NCI-H69 (cell line): Measurements from ENCODE around the gene CASP8AP2.
"Not testable (repeated sequence)": the region's sequence is repeated elsewhere in the genome, so short reads cannot be mapped to it uniquely, and the experiment has no call there.

Experiments
- DNase-seq: peaks from one replicate; lab custom pipeline; 2025; lab: John Stamatoyannopoulos, UW

The CASP8AP2 gene

DNA sequence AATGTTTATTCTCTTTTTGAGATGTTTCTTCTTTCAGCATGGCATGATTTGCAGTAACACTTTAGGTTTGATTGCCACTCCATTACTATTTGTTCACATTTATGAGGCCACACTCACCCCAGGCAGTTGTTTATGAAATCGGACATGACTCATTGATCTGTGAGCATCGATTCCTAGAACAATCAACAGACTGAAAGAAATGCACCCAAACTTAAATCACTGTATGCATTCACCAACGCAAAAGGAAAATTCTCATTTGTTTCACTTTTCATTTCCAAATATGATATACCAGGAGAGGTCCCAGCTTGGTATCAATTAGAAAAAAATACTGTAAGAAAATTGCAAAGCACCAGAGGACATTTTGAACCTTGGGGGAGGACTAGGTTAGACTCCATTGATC is 59.2 kb downstream of the CASP8AP2 start:
- DNase-seq, result no peak

DNA sequence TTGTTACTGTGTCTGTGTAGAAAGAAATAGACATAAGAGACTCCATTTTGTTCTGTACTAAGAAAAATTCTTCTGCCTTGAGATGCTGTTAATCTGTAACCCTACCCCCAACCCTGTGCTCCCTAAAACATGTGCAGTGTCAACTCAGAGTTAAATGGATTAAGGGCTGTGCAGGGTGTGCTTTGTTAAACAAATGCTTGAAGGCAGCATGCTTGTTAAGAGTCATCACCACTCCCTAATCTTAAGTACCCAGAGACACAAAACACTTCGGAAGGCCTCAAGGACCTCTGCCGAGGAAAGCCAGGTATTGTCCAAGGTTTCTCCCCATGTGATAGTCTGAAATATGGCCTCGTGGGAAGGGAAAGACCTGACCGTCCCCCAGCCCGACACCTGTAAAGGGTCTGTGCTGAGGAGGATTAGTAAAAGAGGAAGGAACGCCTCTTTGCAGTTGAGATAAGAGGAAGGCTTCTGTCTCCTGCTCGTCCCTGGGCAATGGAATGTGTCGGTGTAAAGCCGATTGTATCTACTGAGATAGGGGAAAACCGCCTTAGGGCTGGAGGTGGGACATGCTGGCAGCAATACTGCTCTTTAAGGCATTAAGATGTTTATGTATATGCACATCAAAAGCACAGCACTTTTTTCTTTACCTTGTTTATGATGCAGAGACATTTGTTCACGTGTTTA is 61.3 kb downstream of the CASP8AP2 start:
- DNase-seq, result not testable (repeated sequence)

DNA sequence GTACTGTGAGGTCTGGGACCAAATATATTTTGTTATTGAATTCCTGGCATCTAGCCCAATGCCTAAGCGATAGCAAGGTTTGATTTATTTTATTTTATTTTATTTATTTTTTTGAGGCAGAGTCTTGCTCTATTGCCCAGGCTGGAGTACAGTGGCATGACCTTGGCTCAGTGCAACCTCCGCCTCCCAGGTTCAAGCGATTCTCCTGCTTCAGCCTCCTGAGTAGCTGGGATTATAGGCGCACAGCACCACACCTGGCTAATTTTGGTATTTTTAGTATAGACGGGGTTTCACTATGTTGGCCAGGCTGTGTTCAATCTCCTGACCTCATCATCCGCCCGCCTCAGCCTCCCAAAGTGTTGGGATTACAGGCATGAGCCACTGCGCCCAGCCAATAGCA is 62.9 kb downstream of the CASP8AP2 start:
- not testable (repeated sequence) for DNase-seq

DNA sequence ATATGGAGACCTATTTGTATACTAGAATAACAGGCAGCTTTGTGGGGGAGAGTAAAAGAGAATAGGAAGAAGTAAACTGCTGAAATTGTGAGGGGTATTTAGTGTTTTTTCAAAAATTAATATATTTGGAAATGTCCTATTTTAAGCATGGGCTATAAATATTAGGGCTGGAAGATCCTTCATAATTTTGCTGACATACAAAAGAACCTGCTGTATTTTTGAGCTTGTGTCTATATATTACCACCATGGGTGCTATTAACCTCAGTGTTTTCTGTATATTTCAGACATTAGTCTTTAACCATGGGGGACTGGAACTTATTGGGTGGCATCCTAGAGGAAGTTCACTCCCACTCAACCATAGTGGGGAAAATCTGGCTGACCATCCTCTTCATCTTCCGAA is 64.5 kb downstream of the CASP8AP2 start, which contains the start of gene GJA10:
GJA10 (plus strand) TSS at position 301 of the 400 bp plus-strand sequence; CDS start at position 301, 0 bp downstream.
- no peak for DNase-seq

DNA sequence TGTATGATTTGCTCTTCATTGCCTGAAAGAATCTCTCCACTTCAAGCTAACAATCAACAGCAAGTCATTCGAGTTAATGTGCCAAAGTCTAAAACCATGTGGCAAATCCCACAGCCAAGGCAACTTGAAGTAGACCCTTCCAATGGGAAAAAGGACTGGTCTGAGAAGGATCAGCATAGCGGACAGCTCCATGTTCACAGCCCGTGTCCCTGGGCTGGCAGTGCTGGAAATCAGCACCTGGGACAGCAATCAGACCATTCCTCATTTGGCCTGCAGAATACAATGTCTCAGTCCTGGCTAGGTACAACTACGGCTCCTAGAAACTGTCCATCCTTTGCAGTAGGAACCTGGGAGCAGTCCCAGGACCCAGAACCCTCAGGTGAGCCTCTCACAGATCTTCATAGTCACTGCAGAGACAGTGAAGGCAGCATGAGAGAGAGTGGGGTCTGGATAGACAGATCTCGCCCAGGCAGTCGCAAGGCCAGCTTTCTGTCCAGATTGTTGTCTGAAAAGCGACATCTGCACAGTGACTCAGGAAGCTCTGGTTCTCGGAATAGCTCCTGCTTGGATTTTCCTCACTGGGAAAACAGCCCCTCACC is 65.7 kb downstream of the CASP8AP2 start:
- DNase-seq, result no peak

DNA sequence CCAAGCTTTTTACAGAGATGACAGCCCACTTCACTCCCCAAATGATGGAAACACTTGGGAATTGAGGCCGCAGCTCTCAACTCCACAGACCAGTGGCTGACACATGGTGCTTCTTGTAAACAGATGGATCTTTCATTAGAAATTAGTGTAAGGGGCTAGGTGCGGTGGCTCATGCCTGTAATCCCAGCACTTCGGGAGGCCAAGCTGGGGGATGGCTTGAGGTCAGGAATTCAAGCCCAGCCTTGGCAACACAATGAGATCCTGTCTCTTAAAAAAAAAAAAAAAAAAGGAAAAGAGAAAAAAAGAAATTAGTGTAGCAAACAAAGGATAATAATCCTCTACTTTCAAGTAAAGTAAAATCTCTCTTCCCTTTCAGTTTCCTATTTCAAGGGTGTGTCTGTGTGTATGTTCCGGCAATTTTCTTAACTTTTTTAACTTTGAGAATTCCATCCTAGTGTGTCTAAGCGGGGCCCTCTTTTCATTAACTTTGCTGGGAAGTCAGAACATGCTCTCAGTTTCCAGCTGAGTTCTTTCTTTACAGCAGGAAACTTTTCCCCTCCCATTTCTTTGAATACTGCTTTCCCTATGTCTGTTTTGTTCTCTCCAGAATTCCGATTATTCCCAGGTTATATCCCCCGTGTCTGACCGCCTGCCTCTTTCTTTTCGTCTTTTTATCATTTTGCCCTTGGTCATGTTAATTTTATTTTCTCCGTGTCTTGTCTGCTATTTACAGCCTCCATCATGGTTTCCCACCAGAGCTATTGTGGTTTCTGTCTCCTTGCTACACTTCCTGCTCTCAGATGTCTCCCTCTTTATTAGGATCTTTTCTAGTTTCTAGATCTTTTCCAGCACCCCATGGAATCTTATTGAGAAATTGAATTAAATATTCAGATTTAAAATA is 80.6 kb downstream of the CASP8AP2 start:
- DNase-seq, result not testable (repeated sequence)

DNA sequence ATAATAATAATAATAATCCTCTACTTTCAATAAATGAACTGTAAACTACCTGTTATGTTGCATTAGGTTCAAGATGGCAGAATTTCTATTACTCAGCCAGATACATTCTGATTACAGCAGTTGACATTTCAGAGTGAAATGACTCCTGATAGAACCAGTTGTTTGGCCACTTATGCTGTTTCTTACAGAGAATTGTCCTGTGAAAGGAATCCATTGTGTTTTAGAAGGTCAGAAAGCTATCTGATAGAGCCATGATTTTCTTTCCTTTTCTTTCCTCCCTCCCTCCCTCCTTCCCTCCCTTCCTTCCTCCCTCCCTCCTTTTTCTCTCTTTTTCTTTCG is 81.2 kb downstream of the CASP8AP2 start:
- DNase-seq, result no peak

DNA sequence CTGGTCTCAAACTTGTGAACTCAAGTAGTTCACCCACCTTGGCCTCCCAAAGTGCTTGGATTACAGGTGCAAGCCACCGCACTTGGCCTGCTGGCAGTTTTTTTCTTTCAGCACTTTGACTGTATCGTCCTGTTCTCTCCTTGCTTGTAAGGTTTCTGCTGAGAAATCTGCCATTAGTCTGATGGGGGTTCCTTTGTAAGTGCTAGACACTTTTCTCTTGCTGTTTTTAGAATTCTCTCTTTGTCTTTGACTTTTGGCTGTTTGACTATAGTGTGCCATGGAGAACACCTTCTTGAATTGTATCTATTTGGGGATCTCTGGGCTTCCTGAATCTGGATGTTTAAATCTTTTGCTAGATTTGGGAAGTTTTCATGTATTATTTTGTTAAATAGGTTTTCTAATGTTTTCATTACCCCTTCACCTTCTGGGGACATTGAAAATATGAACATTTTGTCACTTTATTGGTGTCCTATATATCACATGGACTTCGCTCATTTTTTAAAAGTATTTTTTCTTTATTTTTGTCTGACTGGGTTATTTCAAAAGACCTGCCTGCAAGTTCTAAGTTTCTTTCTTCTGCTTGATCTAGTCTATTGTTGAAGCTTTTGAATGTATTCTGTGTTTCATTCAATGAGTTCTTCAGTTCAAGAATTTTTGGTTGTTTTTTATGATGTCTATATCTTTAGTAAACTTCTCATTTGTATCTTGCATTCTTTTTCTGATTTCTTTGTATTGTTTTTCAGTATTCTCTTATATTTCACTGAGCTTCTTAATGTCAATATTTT is 86.6 kb downstream of the CASP8AP2 start:
- no peak for DNase-seq

DNA sequence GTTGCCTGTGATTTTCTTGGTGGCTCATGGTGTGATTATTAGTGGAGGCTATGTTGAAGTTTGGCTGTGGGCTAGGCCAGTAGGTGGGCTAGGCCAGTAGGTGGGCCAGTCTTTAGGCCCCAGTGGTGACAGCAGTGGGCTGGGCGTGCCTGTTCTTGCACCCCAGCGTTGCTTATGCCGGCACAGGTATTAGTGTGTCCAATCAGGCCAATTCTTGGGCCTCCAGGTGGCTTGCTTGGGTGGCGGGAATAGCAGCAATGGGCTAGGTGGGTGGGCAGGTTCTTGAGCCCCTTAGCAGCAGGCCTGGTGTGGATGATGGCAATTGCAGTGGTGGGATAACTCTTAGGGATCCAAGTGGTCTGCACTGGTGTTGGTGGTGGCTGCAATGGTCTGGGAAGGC is 87.5 kb downstream of the CASP8AP2 start:
- no peak for DNase-seq

DNA sequence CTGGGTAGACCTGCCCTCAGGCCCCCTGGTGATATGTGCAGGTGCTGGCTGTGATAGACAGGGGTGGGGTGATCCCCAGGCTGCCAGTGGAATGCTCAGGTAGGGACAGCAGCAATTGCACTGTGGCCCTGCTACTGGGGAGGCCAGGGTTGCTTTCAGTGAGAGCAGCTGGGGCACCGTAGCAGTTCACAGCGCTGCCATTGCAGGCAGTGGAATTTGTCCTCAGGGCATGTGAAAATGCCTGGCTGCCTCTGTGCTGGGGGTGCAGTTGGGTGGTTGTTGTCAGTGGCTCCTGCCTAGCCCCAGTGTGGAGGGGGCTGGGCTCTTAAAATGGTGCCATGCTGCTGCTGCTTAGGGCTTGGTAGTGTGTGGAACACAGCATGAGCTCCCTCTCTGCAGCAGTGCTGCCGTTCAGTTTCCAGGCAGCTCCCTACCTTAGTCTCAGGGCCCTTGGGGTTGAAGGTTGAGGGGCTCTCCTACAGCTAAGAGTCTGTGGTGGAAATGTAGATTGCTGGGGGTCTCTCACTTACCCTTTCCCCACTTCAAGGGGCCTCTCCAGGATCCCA is 88.2 kb downstream of the CASP8AP2 start:
- DNase-seq, result no peak
